Measurements from ENCODE around the gene BCL11B.

DNA sequence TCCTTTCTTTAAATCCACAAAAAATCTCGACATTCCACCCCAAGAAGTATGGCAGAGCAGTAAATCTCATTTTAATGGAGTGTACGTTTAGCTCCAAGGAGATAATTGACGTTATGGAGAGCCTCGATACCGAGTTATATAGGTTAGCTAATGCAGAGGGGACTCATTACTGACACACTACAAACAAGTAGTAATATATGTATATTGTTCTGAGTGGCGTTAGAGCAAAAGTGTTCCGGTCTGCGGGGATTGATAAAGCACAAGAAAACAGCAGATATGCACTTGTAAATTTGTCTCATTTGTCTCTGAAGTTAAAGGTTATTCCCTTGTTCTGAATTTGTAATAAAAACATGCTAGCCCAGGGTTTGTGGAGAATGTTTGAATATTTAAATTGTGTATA, 84.1 kb downstream of the BCL11B start:
- TF ChIP-seq ZC3H10 (CRISPR knock-in tag; IDR thresholded peaks at IDR 0.05) (no peak), BACH2 (CRISPR knock-in tag; IDR thresholded peaks at IDR 0.05; ENCODE audit: borderline replicate concordance) (no peak), ZFP3 (CRISPR knock-in tag; IDR thresholded peaks at IDR 0.05) (no peak), PATZ1 (CRISPR knock-in tag; IDR thresholded peaks at IDR 0.05; ENCODE audit: borderline replicate concordance) (no peak), TCF4 (CRISPR knock-in tag; IDR thresholded peaks at IDR 0.05; ENCODE audit: borderline replicate concordance) (no peak), ZNF565 (CRISPR knock-in tag; conservative IDR thresholded peaks at IDR 0.05; ENCODE audit: low read depth) (no peak), POU6F1 (CRISPR knock-in tag; IDR thresholded peaks at IDR 0.05; ENCODE audit: borderline replicate concordance, low read depth) (no peak), SNAI2 (CRISPR knock-in tag; IDR thresholded peaks at IDR 0.05) (no peak), PPARA (CRISPR knock-in tag; IDR thresholded peaks at IDR 0.05; ENCODE audit: borderline replicate concordance) (no peak), ZNF70 (CRISPR knock-in tag; IDR thresholded peaks at IDR 0.05) (no peak)
- TF ChIP-seq, protein P1, sequence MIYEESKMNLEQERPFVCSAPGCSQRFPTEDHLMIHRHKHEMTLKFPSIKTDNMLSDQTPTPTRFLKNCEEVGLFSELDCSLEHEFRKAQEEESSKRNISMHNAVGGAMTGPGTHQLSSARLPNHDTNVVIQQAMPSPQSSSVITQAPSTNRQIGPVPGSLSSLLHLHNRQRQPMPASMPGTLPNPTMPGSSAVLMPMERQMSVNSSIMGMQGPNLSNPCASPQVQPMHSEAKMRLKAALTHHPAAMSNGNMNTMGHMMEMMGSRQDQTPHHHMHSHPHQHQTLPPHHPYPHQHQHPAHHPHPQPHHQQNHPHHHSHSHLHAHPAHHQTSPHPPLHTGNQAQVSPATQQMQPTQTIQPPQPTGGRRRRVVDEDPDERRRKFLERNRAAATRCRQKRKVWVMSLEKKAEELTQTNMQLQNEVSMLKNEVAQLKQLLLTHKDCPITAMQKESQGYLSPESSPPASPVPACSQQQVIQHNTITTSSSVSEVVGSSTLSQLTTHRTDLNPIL (CRISPR knock-in tag; IDR thresholded peaks at IDR 0.05; ENCODE audit: low read depth): no peak
- TF ChIP-seq, protein P2, sequence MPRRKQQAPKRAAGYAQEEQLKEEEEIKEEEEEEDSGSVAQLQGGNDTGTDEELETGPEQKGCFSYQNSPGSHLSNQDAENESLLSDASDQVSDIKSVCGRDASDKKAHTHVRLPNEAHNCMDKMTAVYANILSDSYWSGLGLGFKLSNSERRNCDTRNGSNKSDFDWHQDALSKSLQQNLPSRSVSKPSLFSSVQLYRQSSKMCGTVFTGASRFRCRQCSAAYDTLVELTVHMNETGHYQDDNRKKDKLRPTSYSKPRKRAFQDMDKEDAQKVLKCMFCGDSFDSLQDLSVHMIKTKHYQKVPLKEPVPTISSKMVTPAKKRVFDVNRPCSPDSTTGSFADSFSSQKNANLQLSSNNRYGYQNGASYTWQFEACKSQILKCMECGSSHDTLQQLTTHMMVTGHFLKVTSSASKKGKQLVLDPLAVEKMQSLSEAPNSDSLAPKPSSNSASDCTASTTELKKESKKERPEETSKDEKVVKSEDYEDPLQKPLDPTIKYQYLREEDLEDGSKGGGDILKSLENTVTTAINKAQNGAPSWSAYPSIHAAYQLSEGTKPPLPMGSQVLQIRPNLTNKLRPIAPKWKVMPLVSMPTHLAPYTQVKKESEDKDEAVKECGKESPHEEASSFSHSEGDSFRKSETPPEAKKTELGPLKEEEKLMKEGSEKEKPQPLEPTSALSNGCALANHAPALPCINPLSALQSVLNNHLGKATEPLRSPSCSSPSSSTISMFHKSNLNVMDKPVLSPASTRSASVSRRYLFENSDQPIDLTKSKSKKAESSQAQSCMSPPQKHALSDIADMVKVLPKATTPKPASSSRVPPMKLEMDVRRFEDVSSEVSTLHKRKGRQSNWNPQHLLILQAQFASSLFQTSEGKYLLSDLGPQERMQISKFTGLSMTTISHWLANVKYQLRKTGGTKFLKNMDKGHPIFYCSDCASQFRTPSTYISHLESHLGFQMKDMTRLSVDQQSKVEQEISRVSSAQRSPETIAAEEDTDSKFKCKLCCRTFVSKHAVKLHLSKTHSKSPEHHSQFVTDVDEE (CRISPR knock-in tag; IDR thresholded peaks at IDR 0.05): no peak
